DOHH2 (cell line): Measurements from ENCODE around the gene PDE3B.

Source experiments
- H3F3A ChIP-seq: fragments of 200-600 bp; sonication (generic), shearing (Covaris generic); 2 replicates; pipeline ENCODE4 v1.6.0; 2016; ENCODE audit warnings: antibody characterized with exemption, mild to moderate bottlenecking; ENCODE audit not compliant: control insufficient read depth, insufficient read depth
- H3K27ac ChIP-seq: fragments of 200-600 bp; sonication (generic); 2 replicates; pipeline ENCODE4 v1.5.1; 2014; ENCODE audit warnings: low read depth, mild to moderate bottlenecking, low read length, moderate library complexity
- H3K27me3 ChIP-seq: fragments of 200-600 bp; sonication (generic); 2 replicates; pipeline ENCODE4 v1.6.1; 2014; ENCODE audit warnings: mild to moderate bottlenecking, low read length, mixed read lengths; ENCODE audit not compliant: control insufficient read depth
- H3K36me3 ChIP-seq: fragments of 200-600 bp; sonication (generic); 2 replicates; pipeline ENCODE4 v1.6.1; 2014; ENCODE audit warnings: mild to moderate bottlenecking, low read length, moderate library complexity, mixed read lengths; ENCODE audit not compliant: control insufficient read depth
- H3K4me1 ChIP-seq: fragments of 200-600 bp; sonication (generic); 2 replicates; pipeline ENCODE4 v1.6.1; 2014; ENCODE audit warnings: mild to moderate bottlenecking, low read length, mixed read lengths; ENCODE audit not compliant: control insufficient read depth
- H3K4me2 ChIP-seq: fragments of 200-600 bp; sonication (generic); 2 replicates; pipeline ENCODE4 v1.6.0; 2014; ENCODE audit warnings: mild to moderate bottlenecking, low read length, moderate library complexity
- H3K4me3 ChIP-seq: fragments of 200-600 bp; sonication (generic); 2 replicates; pipeline ENCODE4 v1.5.1; 2014; ENCODE audit warnings: mild to moderate bottlenecking, low read length, mixed read lengths
- H3K79me2 ChIP-seq: fragments of 200-600 bp; sonication (generic); 2 replicates; pipeline ENCODE4 v1.6.1; 2014; ENCODE audit warnings: mild to moderate bottlenecking, low read length, mixed read lengths; ENCODE audit not compliant: control insufficient read depth
- H3K9me2 ChIP-seq: fragments of 200-600 bp; sonication (generic); replicated peaks from 2 replicates; pipeline ENCODE4 v1.6.1; 2014; ENCODE audit warnings: mild to moderate bottlenecking, low read length, mixed read lengths; ENCODE audit not compliant: control insufficient read depth
- H3K9me3 ChIP-seq: fragments of 200-600 bp; sonication (generic); 2 replicates; pipeline ENCODE4 v1.6.1; 2014; ENCODE audit warnings: antibody characterized with exemption, low read length, mixed read lengths; ENCODE audit not compliant: control insufficient read depth, insufficient read depth
- H4K20me1 ChIP-seq: fragments of 200-600 bp; sonication (generic); 2 replicates; pipeline ENCODE4 v1.6.0; 2014; ENCODE audit warnings: low read depth, mild to moderate bottlenecking, antibody characterized with exemption, low read length, moderate library complexity; ENCODE audit not compliant: control insufficient read depth, insufficient read depth
- CTCF ChIP-seq: fragments of 200-600 bp; sonication (generic); IDR thresholded peaks from one replicate; pipeline ENCODE4 v1.5.1; 2014; ENCODE audit warnings: antibody characterized with exemption, mild to moderate bottlenecking, low read depth, low read length; ENCODE audit not compliant: poor library complexity, severe bottlenecking
- EZH2phosphoT487 ChIP-seq: fragments of 200-600 bp; sonication (generic); IDR thresholded peaks from 2 replicates; pipeline ENCODE4 v1.6.1; 2017; ENCODE audit warnings: borderline replicate concordance, mild to moderate bottlenecking, antibody characterized with exemption, low read length, moderate library complexity, mixed read lengths

The PDE3B gene

GRCh38 chr11:14907411-14908213 is 264.0 kb downstream of the PDE3B start:
- TF ChIP-seq EZH2phosphoT487 (no peak), CTCF (peak; percentile 98)
- H3K27ac ChIP-seq: no peak overlapping the region; the same call in 1 of the 2 replicates
- H3K4me3 ChIP-seq: peak overlapping the region; percentile 51
- no peaks in the 10 kb centered on the region for H4K20me1 ChIP-seq
- no peaks in the 10 kb centered on the region for H3K79me2 ChIP-seq
- no peaks in the 10 kb centered on the region for H3K9me3 ChIP-seq
- H3F3A ChIP-seq: peaks cover 19% of the 10 kb centered on the region; the same call in 1 of the 2 replicates
- peaks cover 50% of the 10 kb centered on the region for H3K4me1 ChIP-seq
- H3K4me2 ChIP-seq: peak overlapping the region; percentile 64
- H3K36me3 ChIP-seq: no peaks in the 10 kb centered on the region
- no peaks in the 10 kb centered on the region for H3K27me3 ChIP-seq
- no peaks in the 10 kb centered on the region for H3K9me2 ChIP-seq

GRCh38 chr11:14908214-14908880 is 264.7 kb downstream of the PDE3B start:
- no peak overlapping the region for H3K27ac ChIP-seq
- H3F3A ChIP-seq: peaks cover 19% of the 10 kb centered on the region; the same call in 1 of the 2 replicates
- TF ChIP-seq CTCF: peak; percentile 65
- TF ChIP-seq EZH2phosphoT487: no peak
- H3K4me1 ChIP-seq: peaks cover 50% of the 10 kb centered on the region
- no peak overlapping the region for H3K4me3 ChIP-seq
- no peaks in the 10 kb centered on the region for H3K9me2 ChIP-seq
- no peaks in the 10 kb centered on the region for H3K36me3 ChIP-seq
- H3K27me3 ChIP-seq: no peaks in the 10 kb centered on the region
- H3K9me3 ChIP-seq: no peaks in the 10 kb centered on the region
- peak overlapping the region; percentile 64 for H3K4me2 ChIP-seq
- H4K20me1 ChIP-seq: no peaks in the 10 kb centered on the region
- H3K79me2 ChIP-seq: no peaks in the 10 kb centered on the region

GRCh38 chr11:14914536-14914935 is 270.9 kb downstream of the PDE3B start:
- Histone ChIP-seq H3K79me2 (no peaks in the 10 kb centered on the region), H3K4me3 (no peak overlapping the region), H3K36me3 (no peaks in the 10 kb centered on the region), H3K4me2 (no peak overlapping the region), H3K4me1 (no peaks in the 10 kb centered on the region), H3K9me2 (no peaks in the 10 kb centered on the region), H3K9me3 (no peaks in the 10 kb centered on the region), H4K20me1 (no peaks in the 10 kb centered on the region), H3F3A (no peaks in the 10 kb centered on the region), H3K27ac (no peak overlapping the region), H3K27me3 (no peaks in the 10 kb centered on the region; the same call in 1 of the 2 replicates)
- no peak for TF ChIP-seq EZH2phosphoT487
- TF ChIP-seq CTCF: no peak
